GM18499 (cell line): ENCODE measurements around the gene CIAO3.
"Not testable (repeated sequence)": the region's sequence is repeated elsewhere in the genome, so short reads cannot be mapped to it uniquely, and the experiment has no call there.

Experiments
- ATAC-seq: cut with Tn5 transposase; IDR thresholded peaks from one replicate; pipeline ENCODE4 v1.9.1; 2021; ENCODE audit warnings: moderate number of reproducible peaks; ENCODE audit not compliant: insufficient read depth, unreplicated experiment

Gene CIAO3

DNA sequence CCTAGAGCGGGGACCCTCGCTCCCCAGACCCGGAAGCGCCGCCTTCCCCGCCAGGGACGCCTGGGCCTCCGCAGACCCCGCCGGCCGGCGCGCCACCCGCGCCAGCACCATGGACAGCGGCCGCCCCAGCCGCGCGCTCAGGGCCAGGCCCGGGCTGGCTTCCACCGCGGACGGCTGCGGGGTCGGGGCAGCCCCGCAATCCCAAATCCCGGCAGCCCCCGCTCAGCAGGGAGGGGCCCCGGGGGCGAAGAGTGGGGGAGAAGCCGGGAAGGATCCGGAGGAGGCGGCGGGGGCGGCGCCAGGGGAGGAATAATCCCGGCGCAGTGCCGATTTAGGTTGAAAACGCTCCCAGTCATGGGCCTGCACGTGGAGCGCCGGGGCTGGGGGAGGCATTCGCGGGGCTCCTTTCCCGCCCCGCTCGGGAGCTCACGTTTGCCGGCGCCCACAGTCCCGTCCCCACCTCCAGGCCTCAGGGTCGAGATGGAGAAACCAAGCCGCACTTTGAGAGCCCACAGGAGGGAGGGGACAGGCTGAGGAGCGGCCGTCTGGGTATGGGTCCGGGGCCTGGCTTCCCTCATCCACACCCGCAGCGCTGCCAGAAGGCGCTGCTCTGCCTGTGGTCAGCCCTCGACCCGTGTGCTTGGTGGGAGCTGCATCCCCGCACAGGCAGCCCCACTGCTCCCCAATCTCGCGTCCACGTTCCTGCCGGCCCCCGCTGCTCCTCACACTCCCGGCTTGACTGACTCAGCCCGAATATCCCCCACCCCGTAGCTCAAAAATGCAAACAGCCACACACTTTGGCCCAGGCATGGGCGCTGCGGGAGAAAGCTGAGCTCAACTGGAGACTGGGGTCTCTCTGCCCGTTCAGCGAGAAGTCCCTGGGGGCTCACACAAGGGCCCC is 39.9 kb downstream of the CIAO3 start:
- ATAC-seq = no peak

DNA sequence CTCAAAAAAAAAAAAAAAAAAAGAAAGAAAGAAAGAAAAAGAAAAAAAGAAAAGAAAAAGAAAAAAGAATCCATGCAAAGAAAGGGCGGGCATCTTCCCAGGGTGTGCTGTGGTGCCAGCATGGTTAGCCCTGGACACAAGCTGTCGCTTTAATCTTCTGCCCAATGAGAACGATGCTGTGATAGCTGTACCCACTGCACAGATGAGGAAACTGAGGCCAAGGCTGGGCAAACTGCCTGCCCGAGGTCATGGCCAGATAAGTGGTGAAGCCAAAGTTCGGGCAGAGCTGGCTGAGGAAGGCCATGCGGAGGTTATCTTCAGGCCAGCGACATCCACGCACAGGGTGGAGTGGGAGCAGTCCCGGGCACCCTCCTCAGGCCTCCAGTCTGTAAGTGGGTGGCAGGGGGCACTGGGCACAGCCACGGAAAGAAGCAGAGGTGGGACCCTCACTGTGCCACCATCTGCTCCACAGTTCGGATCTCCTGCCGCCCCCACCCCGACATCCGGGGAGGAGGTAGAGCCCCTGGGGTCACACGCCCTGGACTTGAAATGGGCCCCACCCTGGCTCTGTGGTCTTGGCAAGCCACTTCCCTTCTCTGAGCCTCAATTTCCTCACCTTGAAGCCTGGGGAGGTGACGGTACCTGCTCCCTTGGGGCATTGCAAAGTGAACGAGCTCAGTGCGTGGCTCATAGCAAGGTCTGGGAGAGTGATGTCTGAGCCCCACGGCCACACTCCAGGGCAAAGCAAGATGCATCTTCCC is 41.7 kb downstream of the CIAO3 start:
- ATAC-seq = no peak

DNA sequence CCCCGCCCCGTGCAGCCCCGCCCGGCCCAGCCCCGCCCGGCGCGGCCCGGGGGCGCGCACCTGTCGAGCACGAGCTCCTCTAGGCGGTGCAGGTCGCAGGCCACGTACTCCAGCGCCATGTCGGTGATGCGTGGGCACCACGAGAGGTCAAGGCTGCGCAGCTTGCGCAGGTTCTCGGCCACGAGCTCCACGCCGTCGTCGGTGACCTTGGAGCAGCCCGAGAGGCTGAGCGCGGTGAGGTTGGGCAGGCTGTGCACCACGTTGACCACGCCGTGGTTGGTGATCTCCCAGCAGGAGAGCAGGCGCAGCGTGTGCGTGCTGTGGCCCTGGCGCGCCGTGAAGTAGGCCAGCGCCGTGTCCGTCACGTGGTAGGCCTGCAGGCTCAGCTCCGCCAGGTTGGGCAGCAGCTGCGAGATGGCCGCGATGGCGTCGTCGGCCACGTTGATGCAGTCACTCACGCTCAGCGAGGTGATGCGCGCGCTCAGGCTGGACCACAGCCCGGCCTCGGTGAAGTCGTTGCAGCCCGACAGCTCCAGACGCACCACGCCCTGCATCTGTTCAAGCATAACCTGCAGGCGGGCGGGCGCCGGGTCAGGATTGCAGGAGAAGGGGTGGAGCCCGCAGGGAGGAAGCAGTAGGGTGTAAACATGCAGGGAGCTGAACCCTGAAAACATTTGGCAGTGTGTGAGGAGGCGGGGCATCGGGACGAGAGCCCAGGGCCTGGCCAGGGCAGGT is 45.3 kb downstream of the CIAO3 start:
- ATAC-seq = no peak

DNA sequence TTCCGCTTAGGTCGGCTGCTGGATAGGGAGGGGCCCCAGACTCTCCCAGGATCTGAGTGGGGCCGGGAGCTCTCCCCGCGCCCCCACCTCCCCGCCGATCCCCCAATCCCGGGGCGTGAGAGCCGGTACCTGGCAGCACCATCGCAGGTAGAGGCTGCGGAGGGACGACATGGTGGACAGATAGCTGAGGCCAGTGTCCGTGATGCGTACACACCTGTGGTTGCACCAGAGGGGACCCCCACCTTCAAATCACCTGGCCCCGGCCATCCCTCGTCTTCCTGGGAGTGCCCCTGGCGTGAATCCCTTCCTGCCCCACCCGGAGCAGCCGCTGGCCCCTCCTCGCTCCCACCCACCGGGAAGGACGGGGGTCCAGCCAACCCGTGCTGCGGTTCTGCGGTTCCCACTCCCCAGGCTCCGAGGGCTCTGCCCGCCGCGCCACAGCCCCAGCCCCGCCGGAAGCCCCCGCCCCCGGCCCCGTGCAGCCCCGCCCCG is 45.9 kb downstream of the CIAO3 start:
- no peak for ATAC-seq

DNA sequence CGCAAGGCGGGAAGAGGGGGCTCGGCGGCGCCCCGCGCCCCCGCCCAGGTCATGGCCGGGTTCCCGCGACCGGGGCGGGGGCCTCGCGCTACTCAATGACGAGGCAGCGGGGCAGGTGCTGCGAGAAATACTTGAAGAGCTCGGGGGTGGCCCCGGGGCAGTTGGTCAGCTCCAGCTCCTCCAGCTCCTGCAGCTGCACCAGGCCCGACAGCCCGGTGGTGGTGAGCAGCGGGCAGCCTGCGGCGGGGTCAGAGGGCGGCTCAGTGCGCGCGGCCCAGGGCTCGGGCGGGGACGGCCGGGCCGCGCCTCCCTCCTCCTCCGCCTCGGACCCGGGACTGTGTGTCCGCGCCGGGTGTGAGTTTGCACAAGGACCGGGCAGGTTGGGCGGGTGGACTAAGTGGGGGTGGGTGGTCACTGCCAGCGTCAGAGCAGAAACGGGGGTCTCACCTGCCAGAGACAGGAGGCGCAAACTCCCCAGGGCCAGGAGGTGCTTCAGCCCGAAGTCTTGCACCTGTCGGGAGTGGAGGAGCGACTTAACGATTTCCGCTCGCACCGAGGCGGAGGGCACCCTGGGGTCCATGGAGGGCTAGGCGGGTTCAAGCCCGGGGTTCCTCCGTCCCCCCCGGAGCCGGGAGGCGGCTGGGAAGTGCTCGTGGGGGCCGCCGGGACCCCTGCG is 46.5 kb downstream of the CIAO3 start:
- ATAC-seq = no peak

DNA sequence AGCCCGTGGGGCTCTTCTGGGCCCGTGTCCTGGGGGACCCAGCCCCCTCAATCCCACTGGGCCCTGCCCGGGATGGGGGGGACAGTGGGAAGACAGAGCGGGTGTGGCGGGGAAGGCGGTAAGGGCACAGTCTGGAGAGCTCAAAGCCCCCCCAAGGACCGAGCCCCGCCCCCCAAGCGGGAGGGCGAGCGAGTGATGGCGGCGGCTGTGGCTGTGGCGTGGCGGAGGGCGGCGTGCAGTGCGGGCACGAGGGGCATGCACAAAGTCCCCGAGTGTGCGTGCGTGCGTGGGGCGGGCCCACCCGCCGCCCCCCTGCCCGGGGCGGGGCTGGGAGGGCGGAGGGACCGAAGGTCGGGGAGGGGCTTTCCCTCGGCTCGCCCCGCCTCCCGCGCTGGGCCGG is 47.0 kb downstream of the CIAO3 start:
- ATAC-seq = no peak

DNA sequence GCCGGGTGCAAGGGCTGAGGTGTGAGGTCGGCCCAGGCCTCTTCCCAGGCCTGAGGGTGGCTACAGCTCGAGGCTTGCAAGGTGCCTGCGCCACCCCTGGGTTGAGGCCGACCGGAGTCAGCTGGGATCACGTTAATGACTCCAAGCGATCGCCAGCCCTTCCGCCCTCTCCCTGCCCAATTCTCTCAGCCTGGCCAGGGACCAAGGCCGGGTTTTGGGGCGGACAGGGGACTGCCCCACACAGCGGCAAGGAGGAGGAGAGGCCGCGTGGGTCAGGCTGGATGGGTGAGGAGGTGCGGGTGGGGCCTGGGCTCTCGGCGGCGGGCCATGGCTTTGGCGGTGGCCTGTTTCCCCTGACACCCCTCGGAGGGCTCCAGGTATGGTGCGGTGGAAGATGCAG is 47.4 kb downstream of the CIAO3 start:
- no peak for ATAC-seq

DNA sequence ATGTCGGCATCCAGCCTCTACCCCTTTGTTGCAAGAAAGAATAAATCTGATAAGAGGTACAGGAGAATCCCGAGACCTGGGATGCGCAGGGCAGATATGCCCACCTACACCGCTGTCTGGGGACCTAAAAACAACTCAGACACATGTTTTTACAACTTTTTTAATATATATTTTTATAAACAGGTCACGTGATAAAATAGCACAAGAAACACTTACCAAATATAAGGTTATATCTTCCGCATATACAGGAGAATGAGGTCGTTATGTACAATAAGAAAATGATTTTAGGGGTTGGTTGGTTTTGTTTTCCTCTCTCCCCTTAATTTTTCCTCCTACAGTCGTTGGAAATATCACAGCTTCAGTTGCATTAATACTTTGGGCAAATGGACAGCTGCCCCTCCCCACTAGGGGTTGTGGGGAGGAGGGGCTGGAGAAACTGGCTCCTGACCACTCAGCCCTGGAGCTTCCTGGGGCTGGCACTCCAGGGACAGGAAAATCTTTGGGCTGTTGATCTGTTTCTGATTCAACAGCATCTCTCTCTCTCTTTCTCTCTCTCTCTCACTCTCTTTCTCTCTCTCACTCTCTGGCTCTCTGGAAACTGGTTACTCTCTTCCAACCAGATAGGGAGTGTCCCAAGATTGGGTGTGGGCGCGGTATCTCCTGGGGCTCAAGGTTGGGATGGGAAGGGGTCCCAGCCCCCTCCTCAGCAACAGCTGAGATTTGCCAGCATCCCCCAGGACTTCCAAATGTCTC is 48.3 kb downstream of the CIAO3 start:
- no peak for ATAC-seq

DNA sequence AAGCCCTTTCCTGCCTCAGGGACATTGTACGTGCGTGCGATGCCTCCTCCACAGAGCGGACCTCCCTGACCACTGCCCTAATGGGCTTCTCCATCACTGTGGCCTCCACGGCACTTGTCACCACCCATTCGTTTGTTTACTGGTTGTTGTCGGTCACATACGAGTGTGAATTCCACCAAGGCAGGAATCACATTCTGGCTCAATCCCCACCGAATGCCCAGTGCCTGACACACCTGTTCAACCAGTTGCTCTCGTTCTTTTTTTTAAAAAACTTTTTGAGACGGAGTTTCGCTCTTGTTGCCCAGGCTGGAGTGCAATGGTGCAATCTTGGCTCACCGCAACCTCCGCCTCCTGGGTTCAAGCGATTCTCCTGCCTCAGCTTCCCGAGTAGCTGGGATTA is 49.6 kb downstream of the CIAO3 start:
- not testable (repeated sequence) for ATAC-seq

DNA sequence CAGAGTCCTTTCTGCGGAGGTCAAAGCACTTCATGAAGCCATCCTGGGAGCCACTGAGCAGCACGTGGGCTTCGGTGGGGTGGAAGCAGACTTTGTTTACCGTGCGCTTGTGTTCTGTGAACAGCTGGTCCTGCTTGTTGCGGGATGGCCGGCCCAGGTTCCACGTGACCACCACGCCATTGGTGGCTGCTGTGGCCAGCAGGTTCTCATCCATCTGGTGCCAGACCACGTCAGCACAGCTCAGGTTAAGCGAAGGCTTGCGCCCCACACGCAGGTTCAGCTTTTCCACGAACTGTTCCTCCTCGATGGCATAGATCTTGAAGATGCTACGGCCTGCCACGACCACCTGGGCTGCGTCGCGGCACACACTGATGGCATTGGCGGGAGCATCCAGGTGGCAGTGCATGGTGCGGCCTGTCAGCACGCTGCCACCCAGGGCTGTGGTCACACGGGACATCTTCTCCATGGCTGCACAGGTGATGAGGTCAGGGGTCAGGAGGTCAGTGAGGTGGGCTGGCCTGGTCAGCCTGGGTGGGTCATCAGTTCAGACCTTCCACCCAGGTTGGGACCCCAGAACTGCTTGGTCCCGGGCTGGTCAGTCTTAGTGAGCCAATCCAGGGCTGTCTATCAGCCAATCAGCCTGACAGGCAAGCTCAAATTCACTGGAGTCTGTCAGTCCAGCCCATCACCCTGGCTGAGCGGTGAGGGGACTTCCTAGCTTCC is 51.5 kb downstream of the CIAO3 start:
- no peak for ATAC-seq

DNA sequence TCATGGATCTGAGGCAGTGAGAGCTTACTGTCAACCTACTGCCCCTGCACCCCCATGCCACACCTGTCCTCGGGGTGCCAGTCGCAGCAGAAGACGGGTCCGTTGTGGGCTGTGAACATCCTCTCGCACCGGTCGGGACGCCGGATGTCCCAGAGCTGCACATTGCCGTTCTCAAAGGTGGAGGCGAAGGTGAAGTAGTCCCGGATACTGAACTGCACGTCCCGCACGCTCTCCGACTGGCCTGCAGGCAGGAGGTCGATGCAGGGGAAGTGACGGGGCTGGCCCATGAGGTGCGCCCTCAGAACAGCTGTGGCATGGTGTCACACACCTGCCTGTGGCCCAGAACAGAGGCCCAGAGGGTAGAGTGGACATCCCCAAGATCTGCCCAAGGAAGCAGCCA is 53.3 kb downstream of the CIAO3 start:
- ATAC-seq = no peak

DNA sequence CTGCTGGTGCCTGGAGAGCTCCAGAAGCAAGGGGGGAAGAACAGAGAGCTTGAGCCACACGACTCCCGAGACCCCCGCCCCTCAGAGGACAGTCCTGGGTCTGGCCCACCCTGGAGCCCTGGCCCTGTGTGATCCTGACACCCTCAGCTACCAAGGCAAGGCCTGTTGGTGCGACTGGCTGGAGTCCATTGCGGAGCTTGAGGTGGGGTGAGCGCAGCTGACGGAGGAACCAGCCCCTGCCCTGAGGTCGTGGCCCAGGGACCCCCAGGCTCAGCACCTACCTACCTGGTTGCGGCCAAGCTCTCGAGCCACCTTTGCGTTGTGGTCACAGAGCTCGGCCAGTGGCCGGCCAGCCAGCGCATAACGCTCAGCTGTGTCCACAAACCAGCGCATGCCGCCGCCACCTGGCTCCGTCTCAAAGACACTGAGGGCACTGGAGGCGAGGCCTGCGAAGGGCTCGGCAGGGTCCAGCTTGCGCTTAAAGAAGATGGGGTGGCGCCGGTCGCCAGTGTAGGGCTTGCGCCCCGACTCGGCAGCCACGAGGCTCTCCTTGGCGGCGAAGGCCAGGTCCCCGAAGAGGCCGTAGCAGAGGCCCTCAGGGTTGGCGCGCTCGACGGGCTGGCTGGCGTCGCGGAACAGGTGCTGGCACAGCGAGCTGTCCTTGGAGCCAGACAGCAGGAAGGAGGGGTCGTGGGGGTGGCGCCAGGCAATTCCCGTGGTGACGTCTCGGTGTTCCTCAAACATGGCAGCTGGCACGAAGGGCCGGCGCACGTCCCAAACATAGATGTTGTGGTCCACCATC is 54.1 kb downstream of the CIAO3 start:
- ATAC-seq = no peak

DNA sequence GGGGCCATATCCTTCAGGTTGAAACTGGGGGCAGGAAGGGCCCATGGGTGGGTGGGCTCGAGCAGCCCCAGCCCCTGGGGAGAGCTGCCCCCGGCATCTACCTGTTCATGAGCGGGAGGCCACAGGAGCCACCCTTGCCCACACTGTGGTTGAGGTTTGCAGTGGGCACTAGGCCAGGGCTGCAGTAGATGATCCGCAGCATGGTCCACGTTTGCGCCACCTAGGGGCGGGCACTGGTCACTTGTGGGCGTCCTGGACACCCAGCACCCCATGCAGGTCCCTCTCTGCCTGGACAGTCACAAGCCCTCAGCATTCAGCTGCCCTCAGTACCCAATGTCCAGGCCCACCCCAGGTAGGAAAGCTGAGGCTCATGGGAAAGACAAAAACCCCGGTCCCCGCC is 54.8 kb downstream of the CIAO3 start:
- ATAC-seq = no peak

DNA sequence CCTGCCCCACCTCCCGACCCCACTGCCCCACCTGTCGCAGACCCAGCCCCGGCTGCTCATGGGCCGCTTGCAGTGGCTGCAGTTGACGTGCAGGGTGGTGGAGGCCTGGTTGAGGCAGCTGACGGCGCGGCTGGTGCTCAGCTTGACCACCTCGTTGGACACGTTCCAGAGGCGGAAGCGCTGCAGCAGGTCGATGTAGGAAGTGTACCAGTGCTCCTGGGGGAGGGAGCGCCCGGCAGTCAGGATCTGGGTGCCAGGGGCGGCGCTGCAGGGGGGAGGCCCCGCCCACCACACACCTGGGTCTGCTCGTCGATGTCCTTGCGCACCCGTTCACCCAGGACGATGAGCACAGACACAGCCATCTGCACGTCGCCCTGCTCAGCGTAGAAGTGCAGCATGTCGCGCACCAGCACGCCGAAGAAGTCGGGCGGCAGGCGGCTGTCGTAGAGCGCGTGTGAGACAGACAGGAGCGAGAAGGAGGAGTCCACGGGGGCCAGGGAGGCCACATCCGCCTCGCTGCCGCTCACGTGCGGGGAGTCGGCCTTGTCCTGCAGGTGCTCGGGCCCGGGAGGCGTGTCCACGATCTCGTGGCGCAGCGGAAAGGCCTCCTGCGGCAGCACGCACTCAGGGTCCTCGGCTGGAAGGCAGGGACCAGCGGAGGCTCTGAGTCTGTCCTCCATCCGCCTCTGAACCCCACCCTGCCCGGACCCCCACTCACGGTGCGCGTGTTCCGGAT is 55.7 kb downstream of the CIAO3 start:
- ATAC-seq = no peak

DNA sequence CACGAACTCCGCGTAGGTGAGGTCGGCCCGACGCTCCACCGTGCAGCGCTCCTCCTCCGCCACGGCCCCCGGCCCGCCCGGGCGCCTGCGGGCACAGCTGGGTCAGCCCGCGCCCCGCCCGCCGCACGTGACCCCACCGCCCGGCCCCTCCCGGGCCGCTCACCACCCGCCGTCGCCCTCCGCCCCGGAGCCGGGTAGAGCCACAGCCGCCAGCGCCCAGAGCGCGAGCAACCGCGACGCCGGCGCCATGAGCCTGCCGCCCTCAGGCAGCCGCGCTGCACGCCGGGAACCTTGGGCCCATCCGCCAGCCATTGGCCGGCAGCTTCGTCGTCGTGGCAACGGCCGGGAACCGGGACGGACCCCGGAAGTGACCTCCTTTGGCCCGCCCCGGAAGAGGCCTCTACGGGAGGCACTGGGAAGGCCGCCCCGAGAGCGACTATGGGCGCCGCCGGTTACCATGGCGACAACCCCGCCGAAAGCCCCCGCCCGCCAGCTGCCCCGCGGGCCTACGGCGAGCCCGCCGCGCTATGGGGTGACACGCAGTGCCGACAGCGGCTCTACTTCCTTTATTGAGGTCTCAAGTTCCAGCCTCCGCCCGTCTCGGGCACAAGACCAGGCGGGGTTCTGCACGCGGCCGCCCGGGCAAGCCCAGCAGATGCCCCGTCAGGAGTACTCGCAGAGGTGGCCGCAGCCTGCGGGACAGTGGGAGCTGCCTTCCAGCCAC is 56.6 kb downstream of the CIAO3 start, which contains the start of gene JMJD8:
Gene JMJD8, minus strand, starts transcription at position 264 of the 724 bp plus-strand sequence. Its CDS starts 15 bp downstream, at position 249.
- peak; percentile 59 for ATAC-seq

DNA sequence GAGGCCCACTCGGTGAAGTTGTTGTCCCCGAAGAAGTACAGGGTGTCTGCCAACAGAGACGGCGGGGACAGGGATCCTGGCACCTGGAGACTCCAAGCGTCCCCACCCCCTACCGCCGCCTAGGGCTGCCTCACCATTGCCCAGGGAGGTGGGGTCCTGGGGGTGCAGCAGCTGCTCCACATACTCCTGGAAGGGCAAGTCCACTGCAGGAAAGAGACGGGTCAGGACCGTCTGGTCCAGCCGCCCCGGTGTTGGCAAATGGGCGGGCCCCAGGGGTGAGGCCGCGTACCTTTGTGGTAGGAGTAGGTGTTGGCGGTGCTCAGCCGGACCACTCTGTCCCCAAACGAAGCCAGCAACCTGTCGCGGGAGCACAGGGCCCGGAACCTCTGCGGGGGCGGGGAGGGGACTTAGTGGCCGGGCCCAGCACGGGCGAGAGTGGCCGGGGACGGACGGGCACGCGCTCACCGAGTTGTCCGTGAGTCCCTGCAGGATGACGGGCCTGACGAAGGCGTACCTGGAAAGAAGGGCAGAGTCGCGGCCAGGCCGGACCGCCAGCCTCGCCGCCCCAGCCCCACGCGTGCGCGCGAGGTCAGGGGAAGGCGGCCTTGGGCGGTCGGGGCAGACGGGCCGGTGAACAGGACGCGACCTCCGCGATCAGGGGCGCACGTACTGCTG is 57.3 kb downstream of the CIAO3 start:
- ATAC-seq = no peak
